ENCODE data around the gene LCN1. TPM values are rescaled to one million over a fixed set of nuclear protein-coding genes. Genes with fewer than 3 reads are reported as not detected.

The LCN1 gene
- total and polyA plus RNA-seq, 2 of the 8 experiments (the other 6 are each of a cell fraction or from before 2014, with no cell fraction given), result not detected

GRCh38 chr9:135563858-135564257 is 42.6 kb downstream of the LCN1 start (continued):
- TF ChIP-seq CHD7 (IDR thresholded peaks at IDR 0.05; ENCODE audit: insufficient replicate concordance, low read length) (no peak), CTBP2 (IDR thresholded peaks at IDR 0.05; ENCODE audit: borderline replicate concordance, insufficient read depth, insufficient read length, low read length) (no peak), TBP (IDR thresholded peaks at IDR 0.05; ENCODE audit: low read depth, low read length) (no peak), GTF2F1 (IDR thresholded peaks at IDR 0.05; ENCODE audit: borderline replicate concordance, low read depth, low read length) (no peak), RBBP5 (IDR thresholded peaks at IDR 0.05; ENCODE audit: borderline replicate concordance, low read depth, low read length) (no peak)
- TF ChIP-seq, protein P1, sequence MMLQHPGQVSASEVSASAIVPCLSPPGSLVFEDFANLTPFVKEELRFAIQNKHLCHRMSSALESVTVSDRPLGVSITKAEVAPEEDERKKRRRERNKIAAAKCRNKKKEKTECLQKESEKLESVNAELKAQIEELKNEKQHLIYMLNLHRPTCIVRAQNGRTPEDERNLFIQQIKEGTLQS (IDR thresholded peaks at IDR 0.05; ENCODE audit: insufficient read depth, low read depth, low read length), result no peak

Data from H1 (cell line).